HS-27A (cell line): ENCODE measurements around the gene GCK.

Source experiments
- DNase-seq: peaks from one replicate; pipeline ENCODE4 v3.0.0-alpha.2; 2012; ENCODE audit warnings: low read depth, missing footprints

GCK gene

GRCh38 chr7:44116789-44117666, 72.2 kb downstream of the GCK start:
- no peak for DNase-seq

GRCh38 chr7:44116087-44116788, 73.0 kb downstream of the GCK start:
- no peak for DNase-seq

- DNase-seq, result no peak
Measured at GRCh38 chr7:44114586-44115310, 74.5 kb downstream of the GCK start.

- DNase-seq, result no peak
Measured at GRCh38 chr7:44113764-44114354, 75.4 kb downstream of the GCK start.

GRCh38 chr7:44112997-44113763, 76.1 kb downstream of the GCK start:
- no peak for DNase-seq

- DNase-seq, result no peak
Measured at GRCh38 chr7:44112231-44112996, 76.8 kb downstream of the GCK start.

GRCh38 chr7:44111761-44112160, 77.5 kb downstream of the GCK start:
- DNase-seq, result no peak

- no peak for DNase-seq
Measured at GRCh38 chr7:44110719-44111635, 78.3 kb downstream of the GCK start.

GRCh38 chr7:44109991-44110390, 79.2 kb downstream of the GCK start:
- DNase-seq, result no peak

GRCh38 chr7:44108768-44109750, 80.2 kb downstream of the GCK start:
- no peak for DNase-seq

GRCh38 chr7:44107961-44108767, 81.1 kb downstream of the GCK start:
- no peak for DNase-seq

- DNase-seq, result no peak
Measured at GRCh38 chr7:44107116-44107960, 81.9 kb downstream of the GCK start.

- DNase-seq, result no peak
Measured at GRCh38 chr7:44106311-44107065, 82.8 kb downstream of the GCK start.

GRCh38 chr7:44105832-44106231, 83.4 kb downstream of the GCK start:
- DNase-seq, result no peak

- DNase-seq, result no peak
Measured at GRCh38 chr7:44104860-44105771, 84.1 kb downstream of the GCK start.
